Endometrial microvascular endothelial cells (primary cell): ENCODE data around the gene TBL1XR1. TPM values are rescaled to one million over a fixed set of nuclear protein-coding genes. Genes with fewer than 3 reads are reported as not detected.
"Not testable (repeated sequence)": the region's sequence is repeated elsewhere in the genome, so short reads cannot be mapped to it uniquely, and the experiment has no call there.

ENCODE experiments used
- in situ Hi-C: cut with HindIII; loops from 2 replicates; pipeline ENCODE4 v1.10.0; 2017; ENCODE audit warnings: low sequenced_read_pairs, low pct_unique_long_range_greater_than_20kb; ENCODE audit errors: inconsistent ontology term
- total RNA-seq: library from RNA; depleted of rRNA; stranded (reverse); fragments of >200 nt; gene quantifications from one replicate; pipeline ENCODE4 v1.2.3, GENCODE V29; 2015; ENCODE audit errors: inconsistent ontology term

TBL1XR1 gene
- total RNA-seq, 1 donor from 2014 or later = 60.8 TPM

- in situ Hi-C loops = no loop called here
Observed at GRCh38 chr3:177154733-177155132, 42.5 kb downstream of the TBL1XR1 start.

GRCh38 chr3:177150970-177151627 lies 46.2 kb downstream of the TBL1XR1 start:
- in situ Hi-C loops = no loop called here

- in situ Hi-C loops = no loop called here
Observed at GRCh38 chr3:177150218-177150916, 46.9 kb downstream of the TBL1XR1 start.

- in situ Hi-C loops = no loop called here
Observed at GRCh38 chr3:177149106-177149505, 48.2 kb downstream of the TBL1XR1 start.

GRCh38 chr3:177147790-177148189 lies 49.5 kb downstream of the TBL1XR1 start:
- in situ Hi-C loops = no loop called here

GRCh38 chr3:177146646-177147045 lies 50.6 kb downstream of the TBL1XR1 start:
- in situ Hi-C loops = no loop called here

GRCh38 chr3:177145954-177146353 lies 51.3 kb downstream of the TBL1XR1 start:
- in situ Hi-C loops = no loop called here

GRCh38 chr3:177145381-177145780 lies 51.9 kb downstream of the TBL1XR1 start:
- in situ Hi-C loops = no loop called here

- in situ Hi-C loops = no loop called here
Observed at GRCh38 chr3:177144922-177145321, 52.4 kb downstream of the TBL1XR1 start.

GRCh38 chr3:177141899-177142646 lies 55.2 kb downstream of the TBL1XR1 start:
- in situ Hi-C loops = no loop called here

- in situ Hi-C loops = no loop called here
Observed at GRCh38 chr3:177141471-177141870, 55.8 kb downstream of the TBL1XR1 start.

- in situ Hi-C loops = not testable (repeated sequence)
Observed at GRCh38 chr3:177139220-177139619, 58.1 kb downstream of the TBL1XR1 start.

- in situ Hi-C loops = no loop called here
Observed at GRCh38 chr3:177137774-177138705, 59.2 kb downstream of the TBL1XR1 start.

- in situ Hi-C loops = no loop called here
Observed at GRCh38 chr3:177136741-177137140, 60.5 kb downstream of the TBL1XR1 start.

- in situ Hi-C loops = no loop called here
Observed at GRCh38 chr3:177135841-177136492, 61.3 kb downstream of the TBL1XR1 start.

- in situ Hi-C loops = no loop called here
Observed at GRCh38 chr3:177134816-177135210, 62.5 kb downstream of the TBL1XR1 start.

- in situ Hi-C loops = no loop called here
Observed at GRCh38 chr3:177133860-177134815, 63.1 kb downstream of the TBL1XR1 start.
